Activated T-helper 1 cell treated with anti-CD3 and anti-CD28 coated beads, Interleukin-12 subunit alpha, Interleukin-12 subunit beta, Interleukin-2, Interleukin-4 antibody, amounts not matched to agents 30 ng/mL and 10 ng/mL and 1 ng/mL, durations not matched to agents 14 hours and 24 hours and 36 hours (primary cell): ENCODE measurements around the gene UBR3. TPM values are rescaled to one million over a fixed set of nuclear protein-coding genes. Genes with fewer than 3 reads are reported as not detected.

ENCODE experiments used
- total RNA-seq: library from RNA; stranded (reverse); gene quantifications from 2 replicates; pipeline ENCODE4 v1.2.3, GENCODE V29; 2022

UBR3 gene
- total RNA-seq, 1 donor from 2014 or later: 29.6 TPM

Other genes starting within 250 kb of the UBR3 start
- 54.2 and 56.3 TPM in 2 replicates for gene PPIG, start 243.1 kb upstream of the UBR3 start, total RNA-seq
- gene CFAP210, start 133.0 kb upstream of the UBR3 start, total RNA-seq: not detected in 2 replicates
- 4.5 and 4.6 TPM in 2 replicates for gene PHOSPHO2, start 133.0 kb upstream of the UBR3 start, total RNA-seq
- gene KLHL23, start 93.6 kb upstream of the UBR3 start, total RNA-seq: 5.2 and 11.6 TPM in 2 replicates
- gene SSB, start 28.6 kb upstream of the UBR3 start, total RNA-seq: 101 and 107 TPM in 2 replicates
- gene METTL5, start 2.5 kb upstream of the UBR3 start, total RNA-seq: 92.0 and 92.1 TPM in 2 replicates